HG02571 (cell line): ENCODE measurements around the gene RAPGEF3.
A peak's percentile ranks its signal among the peaks of the same experiment; 100 is the strongest.

ENCODE experiments used
- ATAC-seq: cut with Tn5 transposase; IDR thresholded peaks from one replicate; pipeline ENCODE4 v1.9.1; 2021; ENCODE audit warnings: mild to moderate bottlenecking, moderate library complexity; ENCODE audit not compliant: unreplicated experiment

Gene RAPGEF3

DNA sequence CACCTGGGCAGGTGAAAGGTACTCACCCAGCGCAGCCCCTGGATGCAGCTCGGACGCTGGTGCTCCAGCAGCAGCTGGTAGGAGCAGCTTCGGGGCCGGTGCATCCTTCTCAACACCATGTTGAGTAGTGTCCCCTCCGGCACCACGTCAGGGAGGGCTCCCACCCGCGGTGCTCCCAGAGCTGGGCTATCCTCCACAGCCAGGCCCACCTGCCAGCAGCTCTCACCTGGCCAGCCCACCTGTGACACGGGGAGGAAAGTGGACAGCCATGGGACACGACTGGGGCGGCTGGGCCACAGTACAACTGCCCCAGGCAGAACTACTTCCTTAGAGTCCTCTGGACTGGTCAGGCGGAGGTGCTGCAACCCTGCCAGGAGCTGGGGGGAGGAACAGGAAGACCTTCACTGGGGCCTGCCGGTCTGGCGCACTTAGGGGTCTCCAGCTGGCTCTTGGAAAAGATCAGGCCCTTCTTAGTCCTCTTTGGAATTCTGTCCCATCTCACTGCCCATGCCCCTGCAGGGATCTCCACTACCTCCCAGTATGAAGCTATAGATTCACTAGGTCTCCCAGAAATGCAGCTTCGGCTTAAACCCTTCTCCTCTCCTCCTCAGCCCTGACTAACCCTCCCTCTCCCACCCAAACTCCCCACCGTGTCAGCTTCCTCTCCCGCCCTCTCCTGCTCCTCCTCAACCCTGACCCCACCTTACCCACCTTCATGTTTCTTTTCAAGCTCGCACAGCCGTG lies 668 bp downstream of the RAPGEF3 start:
- ATAC-seq = no peak

DNA sequence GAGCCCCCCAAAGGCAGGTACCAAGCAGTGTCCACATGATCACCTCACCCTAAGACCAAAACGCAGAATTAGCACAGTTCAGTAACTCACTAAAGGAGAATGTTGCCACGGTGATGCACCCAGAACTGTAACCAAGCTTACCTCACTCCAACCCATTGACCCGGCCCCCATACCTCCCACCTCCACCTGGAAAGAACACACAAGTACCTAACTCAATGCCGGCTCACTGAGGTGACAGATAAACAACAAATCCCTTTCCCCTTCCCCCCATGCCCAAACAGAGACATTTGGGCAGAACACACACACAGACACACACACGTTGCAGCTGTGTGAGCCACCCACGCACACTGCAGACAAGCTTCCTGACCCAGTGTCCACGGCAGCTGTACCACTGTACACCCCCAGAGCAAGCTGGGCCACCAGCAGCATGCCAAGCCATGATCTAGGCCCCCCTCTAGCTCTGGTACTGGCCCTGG lies 1.3 kb downstream of the RAPGEF3 start:
- ATAC-seq = no peak

GRCh38 chr12:47755655-47756562 lies 2.8 kb downstream of the RAPGEF3 start:
- ATAC-seq = peak; percentile 72

DNA sequence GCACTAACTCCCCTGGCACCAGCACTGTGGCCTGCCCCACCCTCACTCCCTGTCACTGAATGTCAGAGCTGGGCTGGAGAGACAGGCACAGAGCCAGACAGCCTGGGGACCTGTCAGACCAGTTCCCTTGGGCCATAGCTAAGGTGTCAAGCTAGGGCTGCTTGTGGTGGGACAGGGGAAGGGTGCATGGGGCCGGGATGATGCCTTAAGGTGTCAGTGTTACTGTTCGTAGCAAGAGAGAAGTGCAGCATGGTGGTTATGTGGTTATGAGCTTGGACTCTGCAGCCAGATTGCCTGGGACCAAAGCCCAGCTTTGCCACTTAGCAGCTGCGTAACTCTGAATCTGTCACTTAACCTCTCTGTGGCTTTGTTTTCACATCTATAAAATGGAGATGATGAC lies 3.8 kb downstream of the RAPGEF3 start:
- peak; percentile 24 for ATAC-seq

- ATAC-seq = no peak
Observed at GRCh38 chr12:47754126-47754525, 4.6 kb downstream of the RAPGEF3 start.

DNA sequence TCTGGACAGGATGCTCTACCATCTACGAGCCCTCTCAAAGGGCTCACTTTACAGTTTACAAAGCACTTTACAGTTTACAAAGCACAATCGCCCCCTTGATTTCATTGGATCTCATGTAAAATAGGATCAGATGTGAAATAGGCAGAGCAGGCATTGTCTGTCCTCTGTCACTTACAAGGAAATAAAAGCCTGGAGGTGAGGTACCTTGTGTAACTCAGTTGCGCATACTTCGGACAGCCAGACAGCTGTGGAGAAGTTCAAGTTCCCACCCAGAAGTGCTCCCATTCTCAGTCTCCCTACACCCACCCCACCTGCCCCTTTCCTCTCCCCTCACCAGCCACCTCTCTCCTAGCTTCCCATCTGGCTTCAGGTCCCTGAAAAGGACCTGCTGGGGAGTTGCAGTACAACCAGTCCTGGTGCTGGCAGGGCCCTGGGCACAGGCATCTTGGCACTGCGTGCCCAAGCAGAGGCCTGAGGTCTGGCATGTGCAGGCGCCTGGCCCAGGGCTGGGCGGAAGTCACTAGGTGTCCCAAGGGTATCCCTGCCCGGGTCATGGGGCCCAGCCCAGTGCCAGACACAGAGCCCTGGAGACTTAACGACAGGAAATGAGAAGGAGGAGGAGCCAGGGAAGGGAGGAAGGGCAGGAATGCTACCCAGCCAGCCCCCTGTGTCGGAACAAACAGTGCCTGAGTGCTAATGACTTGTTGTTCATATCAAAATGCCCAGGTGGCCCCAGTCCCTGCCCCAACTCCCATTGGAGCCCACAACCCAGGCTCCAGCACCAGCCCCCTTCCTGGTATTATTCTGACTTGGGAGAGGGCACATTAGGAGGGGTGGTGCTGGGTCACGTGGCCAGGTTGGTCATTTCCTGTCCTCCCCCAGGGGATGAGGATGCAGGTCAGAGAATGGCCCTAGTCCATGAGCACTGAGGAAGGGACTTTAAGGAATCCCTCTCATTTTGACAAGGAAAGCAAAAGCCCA lies 5.4 kb downstream of the RAPGEF3 start:
- no peak for ATAC-seq

- no peak for ATAC-seq
Observed at GRCh38 chr12:47752552-47752951, 6.1 kb downstream of the RAPGEF3 start.

GRCh38 chr12:47752121-47752520 lies 6.6 kb downstream of the RAPGEF3 start:
- ATAC-seq = no peak

DNA sequence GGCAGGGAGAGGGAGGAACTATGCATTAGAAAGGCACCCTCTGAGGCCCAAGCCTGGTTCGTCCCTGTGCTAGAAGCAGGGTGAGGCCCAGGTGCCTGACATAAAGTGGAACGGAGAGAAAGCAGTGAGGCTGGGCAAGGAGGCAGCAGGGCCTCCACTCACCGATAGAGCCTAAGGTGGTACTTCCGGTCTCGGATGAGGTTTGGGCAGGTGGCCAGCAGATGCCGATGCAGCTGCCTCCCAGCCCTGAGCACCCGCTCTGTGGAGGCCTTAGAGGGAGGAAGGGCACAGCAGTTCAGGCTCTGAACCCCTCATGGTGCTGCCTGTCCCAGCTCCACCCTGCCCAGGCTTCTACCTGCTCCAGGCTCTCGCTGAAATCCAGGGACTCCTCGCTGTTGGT lies 7.1 kb downstream of the RAPGEF3 start:
- ATAC-seq = no peak

DNA sequence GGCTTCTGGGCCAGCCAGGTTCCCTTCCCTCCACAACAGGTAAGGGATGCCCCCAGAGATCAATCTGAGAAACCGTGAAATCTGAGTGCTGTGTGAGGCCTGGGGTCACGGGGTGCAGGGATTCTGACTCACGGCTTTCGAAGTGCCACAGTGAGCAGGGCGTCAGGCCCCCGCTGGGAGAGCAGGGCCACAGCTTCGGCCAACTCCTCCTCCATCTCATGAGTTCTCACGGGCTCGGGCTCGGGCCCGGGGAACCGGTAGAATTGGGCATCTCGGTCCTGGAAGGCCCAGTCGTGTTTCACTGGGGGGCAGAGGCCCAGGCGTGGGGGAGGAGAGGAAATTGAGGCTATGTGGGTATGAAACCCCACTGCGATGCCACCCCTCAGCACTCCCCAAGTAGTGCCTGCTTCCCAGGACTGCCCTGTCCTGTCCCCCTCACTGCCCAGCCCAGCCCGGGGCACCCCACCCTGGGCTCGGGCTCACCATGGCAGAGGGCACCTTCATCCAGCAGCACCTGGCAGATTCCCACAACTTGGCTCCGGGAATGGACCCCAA lies 7.7 kb downstream of the RAPGEF3 start:
- no peak for ATAC-seq

GRCh38 chr12:47750229-47750798 lies 8.4 kb downstream of the RAPGEF3 start:
- ATAC-seq = no peak

DNA sequence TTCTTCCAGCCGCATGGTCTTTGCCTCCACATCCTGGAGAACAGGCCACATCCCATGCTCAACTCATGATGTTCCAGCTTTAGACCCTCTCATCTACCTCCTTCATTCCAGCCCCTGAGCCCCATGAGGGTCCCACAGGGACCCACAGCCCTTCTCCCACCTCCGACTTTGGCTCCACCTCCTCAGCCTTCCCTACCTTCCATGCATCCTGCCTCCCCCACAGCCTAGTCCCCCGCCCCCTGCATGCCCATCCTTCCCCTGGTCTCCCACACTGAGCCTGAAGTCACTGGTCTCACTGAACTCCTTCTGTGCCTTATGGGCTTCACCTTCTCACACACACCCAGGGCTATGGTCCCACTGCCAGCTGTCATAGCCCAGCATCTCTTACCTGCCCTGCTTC lies 9.8 kb downstream of the RAPGEF3 start:
- ATAC-seq = no peak

- ATAC-seq = no peak
Observed at GRCh38 chr12:47748507-47748828, 10.2 kb downstream of the RAPGEF3 start.

DNA sequence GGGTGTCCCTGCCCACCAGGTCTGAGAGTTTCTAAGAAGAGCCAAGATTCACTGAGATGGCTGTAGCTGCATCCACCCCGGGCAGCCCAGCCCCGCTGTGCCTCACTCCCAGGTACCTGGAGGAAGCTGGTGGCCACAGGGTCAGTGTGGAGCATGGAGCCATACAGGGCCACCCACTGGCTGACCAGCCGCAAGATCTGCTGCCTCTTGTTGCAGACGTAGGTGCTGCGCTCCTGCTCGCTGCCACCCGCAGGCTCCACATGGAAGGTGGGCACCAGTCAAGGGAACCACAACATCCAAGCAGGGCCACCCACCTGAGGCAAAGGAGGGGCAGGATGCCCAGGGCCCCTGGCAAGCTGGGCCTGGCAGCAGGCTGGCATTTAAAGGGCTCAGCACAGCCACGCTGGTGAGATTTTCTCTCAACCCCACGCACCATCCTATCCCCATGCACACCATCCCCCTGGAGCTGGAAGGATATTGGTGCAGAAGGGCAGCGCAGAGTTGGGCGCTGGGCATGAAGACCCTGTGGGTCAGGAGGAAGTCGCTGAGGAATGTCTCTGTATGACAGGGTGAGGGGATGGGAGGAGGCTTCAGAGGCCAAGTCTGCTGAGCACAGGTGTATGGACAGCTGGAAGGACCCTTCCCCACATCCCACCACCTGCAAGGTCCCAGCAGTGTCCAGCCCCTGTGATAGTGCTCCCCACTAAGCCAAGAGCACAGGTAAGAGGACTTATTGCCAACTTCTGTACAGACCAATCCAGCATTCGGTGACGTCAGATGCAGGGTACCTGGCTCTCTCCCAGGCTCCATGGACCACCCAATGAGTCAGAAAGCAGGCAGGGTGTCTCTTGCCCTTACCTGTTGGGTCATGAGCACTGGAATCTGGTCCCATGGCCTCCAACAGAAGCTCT lies 10.8 kb downstream of the RAPGEF3 start:
- ATAC-seq = no peak

DNA sequence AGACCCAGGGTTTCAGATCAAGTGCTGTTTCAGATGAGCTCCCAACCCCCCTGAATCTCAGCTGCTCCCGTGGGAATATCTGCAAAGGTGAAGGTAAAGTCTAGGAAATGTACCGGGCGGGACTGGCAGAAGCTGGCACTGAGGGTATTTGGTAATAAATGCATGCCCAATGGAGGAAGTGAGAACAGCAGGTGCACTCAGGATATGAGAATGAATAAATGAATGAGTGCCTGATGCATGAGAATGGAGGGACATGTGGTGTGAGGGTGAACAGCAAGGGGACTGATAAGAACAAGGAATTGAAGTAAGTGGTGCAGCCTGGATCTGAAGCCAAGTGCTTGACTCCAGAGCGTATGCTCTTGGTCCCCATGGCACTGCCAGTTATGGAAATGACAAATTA lies 11.6 kb downstream of the RAPGEF3 start:
- no peak for ATAC-seq

DNA sequence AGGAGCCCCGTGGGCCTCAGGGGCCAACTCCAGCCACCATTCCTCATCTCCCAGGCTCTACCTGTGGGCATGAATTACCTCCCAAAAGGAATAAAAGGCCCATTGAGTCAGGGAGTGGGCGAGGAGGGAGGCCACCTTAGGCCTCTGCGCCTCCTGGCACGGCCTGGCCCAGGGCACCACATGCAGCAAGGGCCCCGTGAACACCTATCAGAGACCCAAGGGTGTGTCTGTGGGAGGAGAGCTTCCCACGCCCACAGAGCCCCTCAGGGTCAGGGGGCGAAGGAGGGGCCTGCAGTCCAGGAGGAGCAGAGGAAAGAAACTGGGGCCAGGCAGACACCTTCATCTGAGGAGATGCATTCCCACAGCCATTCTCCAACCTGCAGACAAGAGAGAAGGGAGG lies 12.2 kb downstream of the RAPGEF3 start:
- no peak for ATAC-seq

- ATAC-seq = no peak
Observed at GRCh38 chr12:47746073-47746472, 12.6 kb downstream of the RAPGEF3 start.

- no peak for ATAC-seq
Observed at GRCh38 chr12:47745485-47746041, 13.1 kb downstream of the RAPGEF3 start.
